ENCODE measurements around the gene PRDX5. TPM values are rescaled to one million over a fixed set of nuclear protein-coding genes. Genes with fewer than 3 reads are reported as not detected.

Gene PRDX5
- total and polyA plus RNA-seq, 10 of the 15 experiments (the other 5 are each of a cell fraction or from before 2014, with no cell fraction given) = 95.7 to 406 (median 240) TPM

DNA sequence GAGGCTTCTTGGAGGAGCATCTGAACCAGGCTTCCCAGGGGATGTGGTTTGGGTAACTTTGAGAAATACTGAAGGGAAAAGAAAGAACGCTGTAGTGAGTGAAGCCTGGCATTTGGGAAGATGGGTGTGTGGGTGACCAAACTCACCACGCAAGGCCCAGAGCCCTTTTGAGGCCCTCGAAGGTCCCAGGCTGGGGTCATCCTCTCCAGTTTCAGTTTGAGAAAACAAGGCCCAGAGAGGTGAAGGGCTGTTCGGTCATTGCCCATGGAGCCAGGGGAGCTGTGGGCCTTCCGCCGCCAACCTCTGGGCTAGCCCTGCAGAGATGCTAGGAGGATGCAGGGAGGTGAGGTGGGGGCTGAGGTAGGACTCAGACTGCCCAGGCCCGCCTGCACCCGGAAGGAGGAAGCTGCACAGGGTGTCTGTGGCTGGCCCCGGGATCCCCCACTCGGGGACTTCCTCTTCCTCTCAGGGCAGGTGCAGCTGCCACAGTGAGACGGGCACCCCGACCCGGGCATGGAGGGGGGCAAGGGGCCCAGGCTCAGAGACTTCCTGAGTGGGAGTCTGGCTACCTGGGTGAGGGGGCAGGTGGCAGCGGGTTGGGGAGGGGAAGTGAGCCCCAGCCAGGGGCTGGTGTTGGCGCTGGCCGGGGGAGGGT, 22.0 kb downstream of the PRDX5 start, which contains the start of gene CCDC88B (continued):
- TF ChIP-seq GABPA (IDR thresholded peaks at IDR 0.05; ENCODE audit: low read depth) (peak; percentile 83; the same call in 1 of the 2 replicates), EP300 (IDR thresholded peaks at IDR 0.05; ENCODE audit: borderline replicate concordance in 1 of 2, control insufficient read depth in 1 of 2, low read depth in 2 of 2, low read length in 2 of 2) (peak in 1 of 2 experiments; percentile 40; a peak in 1 of 4 replicates), SP1 (IDR thresholded peaks at IDR 0.05; ENCODE audit: low read depth, low read length) (no peak), NRF1 (conservative IDR thresholded peaks at IDR 0.05; ENCODE audit: low read depth, low read length) (no peak), ETV6 (conservative IDR thresholded peaks at IDR 0.05 in 1 of 2, IDR thresholded peaks at IDR 0.05 in 1 of 2; ENCODE audit: borderline replicate concordance in 1 of 2, low read depth in 1 of 2) (peak in 1 of 2 experiments; percentile 95; a peak in 2 of 4 replicates), TCF3 (IDR thresholded peaks at IDR 0.05; ENCODE audit: borderline replicate concordance, insufficient read depth, low read depth, low read length) (peak; percentile 92), MEF2A (IDR thresholded peaks at IDR 0.05; ENCODE audit: insufficient read depth, low read depth, low read length) (0 out of 2 replicates have a peak, but pooled peaks have one; percentile 23), RUNX3 (IDR thresholded peaks at IDR 0.05; ENCODE audit: low read length) (peak; percentile 70), ESRRA (IDR thresholded peaks at IDR 0.05; ENCODE audit: low read length) (0 out of 2 replicates have a peak, but pooled peaks have one; percentile 32), BACH1 (IDR thresholded peaks at IDR 0.05; ENCODE audit: borderline replicate concordance) (peak; percentile 51), TAF1 (IDR thresholded peaks at IDR 0.05; ENCODE audit: borderline replicate concordance, low read depth, low read length) (0 out of 2 replicates have a peak, but pooled peaks have one; percentile 22), SIX5 (IDR thresholded peaks at IDR 0.05; ENCODE audit: low read depth, low read length, severe bottlenecking) (no peak), DPF2 (IDR thresholded peaks at IDR 0.05) (peak; percentile 57)
- TF ChIP-seq, protein P1, sequence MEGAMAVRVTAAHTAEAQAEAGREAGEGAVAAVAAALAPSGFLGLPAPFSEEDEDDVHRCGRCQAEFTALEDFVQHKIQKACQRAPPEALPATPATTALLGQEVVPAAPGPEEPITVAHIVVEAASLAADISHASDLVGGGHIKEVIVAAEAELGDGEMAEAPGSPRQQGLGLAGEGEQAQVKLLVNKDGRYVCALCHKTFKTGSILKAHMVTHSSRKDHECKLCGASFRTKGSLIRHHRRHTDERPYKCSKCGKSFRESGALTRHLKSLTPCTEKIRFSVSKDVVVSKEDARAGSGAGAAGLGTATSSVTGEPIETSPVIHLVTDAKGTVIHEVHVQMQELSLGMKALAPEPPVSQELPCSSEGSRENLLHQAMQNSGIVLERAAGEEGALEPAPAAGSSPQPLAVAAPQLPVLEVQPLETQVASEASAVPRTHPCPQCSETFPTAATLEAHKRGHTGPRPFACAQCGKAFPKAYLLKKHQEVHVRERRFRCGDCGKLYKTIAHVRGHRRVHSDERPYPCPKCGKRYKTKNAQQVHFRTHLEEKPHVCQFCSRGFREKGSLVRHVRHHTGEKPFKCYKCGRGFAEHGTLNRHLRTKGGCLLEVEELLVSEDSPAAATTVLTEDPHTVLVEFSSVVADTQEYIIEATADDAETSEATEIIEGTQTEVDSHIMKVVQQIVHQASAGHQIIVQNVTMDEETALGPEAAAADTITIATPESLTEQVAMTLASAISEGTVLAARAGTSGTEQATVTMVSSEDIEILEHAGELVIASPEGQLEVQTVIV (IDR thresholded peaks at IDR 0.05; ENCODE audit: borderline replicate concordance, partially characterized antibody) = peak; percentile 63
- TF ChIP-seq, protein P2, sequence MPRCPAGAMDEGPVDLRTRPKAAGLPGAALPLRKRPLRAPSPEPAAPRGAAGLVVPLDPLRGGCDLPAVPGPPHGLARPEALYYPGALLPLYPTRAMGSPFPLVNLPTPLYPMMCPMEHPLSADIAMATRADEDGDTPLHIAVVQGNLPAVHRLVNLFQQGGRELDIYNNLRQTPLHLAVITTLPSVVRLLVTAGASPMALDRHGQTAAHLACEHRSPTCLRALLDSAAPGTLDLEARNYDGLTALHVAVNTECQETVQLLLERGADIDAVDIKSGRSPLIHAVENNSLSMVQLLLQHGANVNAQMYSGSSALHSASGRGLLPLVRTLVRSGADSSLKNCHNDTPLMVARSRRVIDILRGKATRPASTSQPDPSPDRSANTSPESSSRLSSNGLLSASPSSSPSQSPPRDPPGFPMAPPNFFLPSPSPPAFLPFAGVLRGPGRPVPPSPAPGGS (IDR thresholded peaks at IDR 0.05; ENCODE audit: borderline replicate concordance, insufficient read depth, low read depth, low read length, poor library complexity, severe bottlenecking) = peak; percentile 10
- TF ChIP-seq, protein P3, sequence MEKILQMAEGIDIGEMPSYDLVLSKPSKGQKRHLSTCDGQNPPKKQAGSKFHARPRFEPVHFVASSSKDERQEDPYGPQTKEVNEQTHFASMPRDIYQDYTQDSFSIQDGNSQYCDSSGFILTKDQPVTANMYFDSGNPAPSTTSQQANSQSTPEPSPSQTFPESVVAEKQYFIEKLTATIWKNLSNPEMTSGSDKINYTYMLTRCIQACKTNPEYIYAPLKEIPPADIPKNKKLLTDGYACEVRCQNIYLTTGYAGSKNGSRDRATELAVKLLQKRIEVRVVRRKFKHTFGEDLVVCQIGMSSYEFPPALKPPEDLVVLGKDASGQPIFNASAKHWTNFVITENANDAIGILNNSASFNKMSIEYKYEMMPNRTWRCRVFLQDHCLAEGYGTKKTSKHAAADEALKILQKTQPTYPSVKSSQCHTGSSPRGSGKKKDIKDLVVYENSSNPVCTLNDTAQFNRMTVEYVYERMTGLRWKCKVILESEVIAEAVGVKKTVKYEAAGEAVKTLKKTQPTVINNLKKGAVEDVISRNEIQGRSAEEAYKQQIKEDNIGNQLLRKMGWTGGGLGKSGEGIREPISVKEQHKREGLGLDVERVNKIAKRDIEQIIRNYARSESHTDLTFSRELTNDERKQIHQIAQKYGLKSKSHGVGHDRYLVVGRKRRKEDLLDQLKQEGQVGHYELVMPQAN (conservative IDR thresholded peaks at IDR 0.05) = peak; percentile 71; the same call in 1 of the 2 replicates
- TF ChIP-seq, protein P4, sequence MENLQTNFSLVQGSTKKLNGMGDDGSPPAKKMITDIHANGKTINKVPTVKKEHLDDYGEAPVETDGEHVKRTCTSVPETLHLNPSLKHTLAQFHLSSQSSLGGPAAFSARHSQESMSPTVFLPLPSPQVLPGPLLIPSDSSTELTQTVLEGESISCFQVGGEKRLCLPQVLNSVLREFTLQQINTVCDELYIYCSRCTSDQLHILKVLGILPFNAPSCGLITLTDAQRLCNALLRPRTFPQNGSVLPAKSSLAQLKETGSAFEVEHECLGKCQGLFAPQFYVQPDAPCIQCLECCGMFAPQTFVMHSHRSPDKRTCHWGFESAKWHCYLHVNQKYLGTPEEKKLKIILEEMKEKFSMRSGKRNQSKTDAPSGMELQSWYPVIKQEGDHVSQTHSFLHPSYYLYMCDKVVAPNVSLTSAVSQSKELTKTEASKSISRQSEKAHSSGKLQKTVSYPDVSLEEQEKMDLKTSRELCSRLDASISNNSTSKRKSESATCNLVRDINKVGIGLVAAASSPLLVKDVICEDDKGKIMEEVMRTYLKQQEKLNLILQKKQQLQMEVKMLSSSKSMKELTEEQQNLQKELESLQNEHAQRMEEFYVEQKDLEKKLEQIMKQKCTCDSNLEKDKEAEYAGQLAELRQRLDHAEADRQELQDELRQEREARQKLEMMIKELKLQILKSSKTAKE (IDR thresholded peaks at IDR 0.05; ENCODE audit: low read depth, poor library complexity, severe bottlenecking) = peak; percentile 62
- TF ChIP-seq, protein P5, sequence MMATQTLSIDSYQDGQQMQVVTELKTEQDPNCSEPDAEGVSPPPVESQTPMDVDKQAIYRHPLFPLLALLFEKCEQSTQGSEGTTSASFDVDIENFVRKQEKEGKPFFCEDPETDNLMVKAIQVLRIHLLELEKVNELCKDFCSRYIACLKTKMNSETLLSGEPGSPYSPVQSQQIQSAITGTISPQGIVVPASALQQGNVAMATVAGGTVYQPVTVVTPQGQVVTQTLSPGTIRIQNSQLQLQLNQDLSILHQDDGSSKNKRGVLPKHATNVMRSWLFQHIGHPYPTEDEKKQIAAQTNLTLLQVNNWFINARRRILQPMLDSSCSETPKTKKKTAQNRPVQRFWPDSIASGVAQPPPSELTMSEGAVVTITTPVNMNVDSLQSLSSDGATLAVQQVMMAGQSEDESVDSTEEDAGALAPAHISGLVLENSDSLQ (IDR thresholded peaks at IDR 0.05) = peak; percentile 55; the same call in 1 of the 2 replicates

Data from GM12878 (cell line).